Stimulated activated naive CD8-positive, alpha-beta T cell treated with anti-CD3 and anti-CD28 coated beads, Interleukin-15, Interleukin-2, amounts not matched to agents 100 U/mL and 50 U/mL, for 24 hours (primary cell): ENCODE results near the gene MPZL3.
"Not testable (repeated sequence)": the region's sequence is repeated elsewhere in the genome, so short reads cannot be mapped to it uniquely, and the experiment has no call there.

Experiments
- ATAC-seq: fragments of 150-1000 bp; cut with Tn5 transposase; one replicate; pipeline ENCODE4 v1.10.0; 2021
- DNase-seq: peaks from one replicate; pipeline ENCODE4 v3.0.0; 2021

The MPZL3 gene

GRCh38 chr11:118184784-118185579, 67.2 kb downstream of the MPZL3 start:
- ATAC-seq (no peak), DNase-seq (no peak)

- ATAC-seq, DNase-seq: not testable (repeated sequence)
Observed at GRCh38 chr11:118183691-118184090, 68.5 kb downstream of the MPZL3 start.

GRCh38 chr11:118180300-118180703, 71.9 kb downstream of the MPZL3 start:
- DNase-seq: peak; percentile 15
- ATAC-seq: no peak

- ATAC-seq (no peak), DNase-seq (no peak)
Observed at GRCh38 chr11:118176778-118177134, 75.4 kb downstream of the MPZL3 start.
